ENCODE results near the gene AHNAK2.
"Not testable (repeated sequence)": the region's sequence is repeated elsewhere in the genome, so short reads cannot be mapped to it uniquely, and the experiment has no call there.

The AHNAK2 gene

GRCh38 chr14:104971447-104972240 is 6.5 kb downstream of the AHNAK2 start:
- no peak for FAIRE-seq

DNA sequence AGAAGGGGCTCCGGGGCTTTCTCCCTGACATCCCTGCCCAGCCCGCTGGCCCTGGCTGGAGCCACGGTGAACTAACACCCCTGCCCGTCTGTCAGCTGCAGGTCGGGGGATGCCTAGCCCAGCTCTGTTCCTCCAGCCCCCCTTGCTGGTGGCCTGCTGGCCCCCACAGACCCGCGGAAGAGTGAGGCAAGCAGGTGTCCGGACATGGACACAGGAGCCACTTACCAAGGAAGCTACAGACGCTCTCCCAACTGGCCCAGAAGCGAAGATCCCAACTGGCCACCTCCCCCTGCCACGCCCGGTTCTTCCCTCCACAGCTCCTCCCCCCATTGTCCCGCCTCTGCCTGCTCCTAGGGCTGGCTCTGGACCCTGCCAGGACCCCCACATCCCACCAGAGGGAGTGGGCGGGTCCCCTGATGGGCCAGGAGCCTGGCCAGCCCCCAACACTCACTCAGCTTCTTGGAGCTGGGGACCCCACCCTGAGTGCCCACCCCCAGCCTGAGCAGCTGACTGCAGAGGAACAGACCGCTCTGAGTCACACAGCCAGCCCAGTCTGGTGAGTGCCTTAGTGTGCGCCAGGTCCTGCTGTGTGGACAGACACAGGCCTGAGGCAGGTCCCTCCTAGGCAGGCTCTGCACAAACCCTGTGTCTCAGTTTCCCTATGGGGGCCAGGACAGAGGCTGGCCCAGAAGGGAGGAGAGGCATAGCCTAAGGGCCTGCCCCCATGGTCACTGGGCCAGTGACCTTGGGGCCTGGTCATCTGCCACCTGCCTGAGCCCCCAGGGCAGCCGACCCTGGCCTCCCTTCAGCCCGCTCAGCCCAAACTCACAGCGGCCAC is 7.7 kb downstream of the AHNAK2 start:
- FAIRE-seq, result no peak

GRCh38 chr14:104969741-104970230 is 8.4 kb downstream of the AHNAK2 start:
- FAIRE-seq, result no peak

- no peak for FAIRE-seq
Measured at GRCh38 chr14:104968541-104969401, 9.4 kb downstream of the AHNAK2 start.

- FAIRE-seq, result no peak
Measured at GRCh38 chr14:104968153-104968527, 10.0 kb downstream of the AHNAK2 start.

- FAIRE-seq, result no peak
Measured at GRCh38 chr14:104967386-104968152, 10.6 kb downstream of the AHNAK2 start.

GRCh38 chr14:104966981-104967385 is 11.2 kb downstream of the AHNAK2 start:
- FAIRE-seq, result no peak

- no peak for FAIRE-seq
Measured at GRCh38 chr14:104966261-104966865, 11.8 kb downstream of the AHNAK2 start.

DNA sequence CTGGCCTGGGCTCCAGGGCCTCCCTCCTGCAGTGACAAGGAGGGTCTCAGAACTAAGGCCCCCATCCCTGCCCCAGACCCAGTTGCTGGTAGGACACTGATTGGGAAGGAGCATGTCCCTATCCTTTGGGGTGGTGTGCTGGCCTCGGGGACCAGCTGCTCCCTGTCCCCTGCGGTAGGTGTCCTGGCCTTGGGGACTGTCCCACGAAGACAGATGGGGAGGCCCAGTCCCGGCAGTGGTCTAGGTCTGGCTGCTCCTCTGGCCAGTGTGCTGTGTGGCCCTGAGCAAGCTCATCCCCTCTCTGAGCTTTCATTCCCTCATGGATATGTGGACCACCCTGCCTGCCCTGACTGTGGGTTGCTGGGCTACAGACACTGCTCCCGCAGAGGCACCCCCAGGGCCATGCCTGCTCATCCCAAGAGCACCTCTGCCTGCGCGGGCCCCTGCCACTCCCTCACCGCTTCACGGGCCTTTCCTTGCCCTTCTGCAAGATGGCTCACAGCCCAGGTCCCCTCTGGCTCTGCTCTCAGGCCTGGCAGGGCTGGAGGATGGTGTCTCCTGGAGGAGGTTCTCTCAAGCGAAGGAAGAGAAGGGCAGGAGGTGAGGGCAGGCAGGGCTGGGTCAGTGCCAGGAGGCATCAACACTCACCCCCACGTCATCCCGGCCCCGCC is 12.5 kb downstream of the AHNAK2 start:
- FAIRE-seq, result no peak

GRCh38 chr14:104964546-104964945 is 13.6 kb downstream of the AHNAK2 start:
- no peak for FAIRE-seq

DNA sequence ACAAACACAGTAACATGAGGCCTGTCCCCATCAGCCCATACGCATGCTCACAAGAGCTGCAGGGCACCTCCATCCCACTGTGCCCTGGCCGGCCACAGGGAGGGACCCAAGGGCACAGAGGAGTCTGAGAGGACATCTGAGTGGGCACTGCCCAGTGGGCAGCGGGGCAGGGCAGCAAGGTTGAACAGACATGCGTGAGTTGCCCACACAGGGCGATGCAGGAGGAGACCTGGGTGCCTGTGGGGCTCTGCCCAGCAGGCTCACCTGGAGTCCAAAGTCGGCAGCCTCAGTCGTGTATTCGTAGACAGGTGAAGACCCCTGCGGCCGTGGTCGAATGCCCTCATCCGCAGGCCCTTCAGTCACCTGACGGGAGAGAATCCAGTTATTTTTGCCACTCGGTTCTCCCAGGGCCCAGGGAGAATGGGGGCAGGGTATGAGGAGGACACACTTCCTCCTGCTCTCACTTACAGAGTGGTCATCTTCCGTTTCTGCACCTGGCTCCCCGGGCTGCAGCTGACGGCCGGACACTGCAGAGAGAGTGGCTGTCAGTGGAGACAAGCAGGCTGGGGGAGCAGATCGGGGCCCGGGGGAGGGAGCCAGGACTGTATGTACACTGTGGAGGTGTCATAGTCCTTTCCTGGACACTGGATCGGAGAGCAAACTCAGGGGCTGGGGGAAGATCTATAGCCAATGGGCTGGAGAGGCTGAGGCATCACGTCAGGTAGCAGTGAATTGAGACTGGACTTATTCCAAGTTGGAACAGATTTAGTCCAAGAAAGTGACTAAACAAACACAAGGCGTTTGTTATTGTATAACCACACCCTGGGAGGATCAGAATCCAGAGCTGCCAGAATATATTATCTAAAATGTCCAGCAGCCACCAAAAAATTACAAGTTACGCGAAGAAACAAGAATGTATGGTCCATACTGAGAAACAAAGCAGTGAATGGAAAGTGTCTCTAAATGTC is 20.7 kb downstream of the AHNAK2 start:
- FAIRE-seq, result no peak

GRCh38 chr14:104956290-104956890 is 21.8 kb downstream of the AHNAK2 start:
- FAIRE-seq, result no peak

- no peak for FAIRE-seq
Measured at GRCh38 chr14:104955396-104955770, 22.8 kb downstream of the AHNAK2 start.

GRCh38 chr14:104954746-104955395 is 23.3 kb downstream of the AHNAK2 start:
- no peak for FAIRE-seq

DNA sequence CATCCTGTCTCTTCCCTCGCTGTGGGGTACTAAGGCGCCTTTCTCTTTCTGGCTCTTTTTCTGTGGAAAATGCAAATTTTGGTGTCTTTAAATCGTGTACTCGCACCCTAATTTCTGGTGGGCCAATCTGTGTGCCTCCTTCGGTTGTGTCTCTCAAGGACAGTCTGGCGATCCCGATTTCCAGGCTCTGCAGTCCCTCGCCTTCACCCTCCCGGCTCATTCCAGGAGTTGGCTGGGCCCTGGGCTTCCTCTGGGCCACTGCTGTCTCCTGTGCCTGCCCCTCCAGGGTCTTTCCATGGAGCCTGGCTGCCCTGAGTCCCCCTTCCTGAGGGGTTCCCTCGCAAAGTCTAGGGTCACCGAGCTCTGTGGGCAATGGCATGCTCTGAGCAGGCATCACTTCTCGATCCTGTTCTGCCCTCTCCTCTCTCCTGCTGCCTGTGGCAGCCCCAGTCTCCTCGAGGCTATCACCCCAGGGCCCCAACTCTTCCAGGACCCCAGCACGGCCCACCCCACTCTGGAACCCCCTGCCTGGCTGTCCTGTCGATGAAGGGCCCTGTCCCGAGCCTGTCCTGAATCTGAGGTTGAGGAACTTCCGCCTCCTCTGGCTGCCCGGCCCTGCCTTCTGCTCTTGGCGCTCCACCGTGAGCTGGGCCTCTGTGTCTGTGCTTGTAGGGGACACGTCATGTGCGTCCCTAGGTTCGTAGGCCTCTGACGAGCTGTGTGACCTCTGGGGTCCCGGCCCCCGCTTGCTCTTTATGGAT is 24.1 kb downstream of the AHNAK2 start:
- FAIRE-seq, result no peak

DNA sequence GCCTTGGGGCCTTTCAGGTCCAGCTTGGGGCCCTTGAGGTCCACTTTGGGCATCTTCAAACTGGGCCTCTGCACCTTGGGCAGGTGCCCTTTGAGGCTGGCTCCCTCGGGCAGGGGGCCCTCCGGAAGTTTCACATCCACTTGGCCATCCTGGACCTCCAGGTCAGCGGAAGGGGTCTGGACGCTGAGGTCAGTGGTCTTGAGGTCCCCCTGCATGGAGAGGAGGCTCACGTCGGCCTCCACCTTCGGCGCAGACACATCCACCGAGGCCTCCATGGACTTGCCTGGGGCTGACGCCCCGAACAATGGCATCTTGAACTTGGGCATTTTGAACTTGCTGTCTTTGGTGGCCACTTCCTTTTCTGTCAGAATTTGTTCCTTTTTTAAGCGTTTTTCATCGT is 25.1 kb downstream of the AHNAK2 start:
- FAIRE-seq, result no peak

DNA sequence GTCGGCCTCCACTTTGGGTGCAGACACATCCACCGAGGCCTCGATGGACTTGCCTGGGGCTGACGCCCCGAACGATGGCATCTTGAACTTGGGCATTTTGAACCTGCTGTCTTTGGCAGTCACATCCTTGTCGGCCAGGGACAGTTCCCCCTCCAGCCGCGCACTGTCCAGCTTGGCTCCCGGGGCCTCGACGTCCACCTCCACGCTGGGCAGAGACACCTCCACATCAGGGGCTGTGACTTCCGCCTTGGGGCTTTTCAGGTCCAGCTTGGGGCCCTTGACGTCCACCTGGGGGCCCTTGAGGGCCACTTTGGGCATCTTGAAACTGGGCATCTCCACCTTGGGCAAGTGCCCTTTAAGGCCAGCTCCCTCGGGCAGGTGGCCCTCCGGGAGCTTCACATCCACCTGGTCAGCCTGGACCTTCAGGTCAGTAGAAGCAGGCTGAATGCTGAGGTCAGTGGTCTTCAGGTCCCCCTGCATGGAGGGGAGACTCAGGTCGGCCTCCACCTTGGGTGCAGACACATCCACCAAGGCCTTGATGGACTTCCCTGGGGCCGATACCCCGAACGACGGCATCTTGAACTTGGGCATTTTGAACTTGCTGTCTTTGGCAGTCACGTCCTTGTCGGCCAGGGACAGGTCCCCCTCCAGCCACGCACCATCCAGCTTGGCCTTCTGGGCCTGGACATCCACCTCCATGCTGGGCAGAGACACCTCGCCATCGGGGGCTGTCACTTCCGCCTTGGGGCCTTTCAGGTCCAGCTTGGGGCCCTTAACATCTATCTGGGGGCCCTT is 26.1 kb downstream of the AHNAK2 start:
- FAIRE-seq, result not testable (repeated sequence)
